CD14-positive monocyte (primary cell): ENCODE measurements around the gene VIPAS39. TPM values are rescaled to one million over a fixed set of nuclear protein-coding genes. Genes with fewer than 3 reads are reported as not detected.

ENCODE experiments used
- DNase-seq, 3 donors: peaks; one replicate each; pipeline ENCODE4 v3.0.0-alpha.2; 2011 to 2022
- H2AFZ ChIP-seq: 2 replicates; pipeline ENCODE4 v1.6.0; 2012; ENCODE audit warnings: mild to moderate bottlenecking, low read depth, low read length, inconsistent platforms; ENCODE audit not compliant: insufficient read depth, poor library complexity, severe bottlenecking
- H3K27ac ChIP-seq, 2 donors: 1 replicate in 1 of 2; 2 replicates in 1 of 2; pipeline ENCODE4 v1.5.1; 2012 to 2013; ENCODE audit warnings: low read length in 2 of 2, control low read depth in 1 of 2, inconsistent platforms in 1 of 2, low read depth in 1 of 2, mild to moderate bottlenecking in 1 of 2
- H3K27me3 ChIP-seq, 2 donors: one replicate each; pipeline versions ENCODE4 v1.6.0 to v1.6.1; 2011 to 2013; ENCODE audit warnings: low read length in 2 of 2; ENCODE audit not compliant: control insufficient read depth in 2 of 2, insufficient read depth in 2 of 2
- H3K36me3 ChIP-seq, 2 donors: replicated peaks in 1 of 2; 1 replicate in 1 of 2; 2 replicates in 1 of 2; pipeline versions ENCODE4 v1.5.1 to v1.6.1; 2012 to 2013; ENCODE audit warnings: low read length in 2 of 2, control low read depth in 1 of 2, inconsistent platforms in 1 of 2, mild to moderate bottlenecking in 1 of 2; ENCODE audit not compliant: insufficient read depth in 2 of 2, control insufficient read depth in 1 of 2
- H3K4me1 ChIP-seq, 2 donors: 1 replicate in 1 of 2; 2 replicates in 1 of 2; pipeline versions ENCODE4 v1.5.1 to v1.6.1; 2012 to 2013; ENCODE audit warnings: low read length in 2 of 2, control low read depth in 1 of 2, inconsistent platforms in 1 of 2, mild to moderate bottlenecking in 1 of 2, moderate library complexity in 1 of 2; ENCODE audit not compliant: insufficient read depth in 2 of 2, control insufficient read depth in 1 of 2
- H3K4me2 ChIP-seq: replicated peaks from 2 replicates; pipeline ENCODE3; 2012; ENCODE audit warnings: low read length, moderate library complexity, mild to moderate bottlenecking; ENCODE audit not compliant: poor library complexity, severe bottlenecking; ENCODE audit errors: extremely low read depth
- H3K4me3 ChIP-seq, 3 experiments: fragments of 200-600 bp in 1 of 3; sonication (generic) in 1 of 3; replicated peaks in 1 of 3; 1 replicate in 2 of 3; 2 replicates in 1 of 3; pipeline ENCODE4 v1.5.1; 2011 to 2013; ENCODE audit warnings: low read length in 3 of 3, mild to moderate bottlenecking in 3 of 3, control low read depth in 2 of 3, low read depth in 2 of 3, inconsistent platforms in 1 of 3, moderate library complexity in 1 of 3
- H3K79me2 ChIP-seq: 2 replicates; pipeline ENCODE4 v1.6.0; 2012; ENCODE audit warnings: mild to moderate bottlenecking, control low read depth, inconsistent platforms, low read length, moderate library complexity; ENCODE audit not compliant: insufficient read depth
- H3K9ac ChIP-seq: 2 replicates; pipeline ENCODE4 v1.6.0; 2017; ENCODE audit warnings: low read length, mild to moderate bottlenecking; ENCODE audit not compliant: insufficient read depth, poor library complexity, severe bottlenecking
- H3K9me3 ChIP-seq, 2 donors: replicated peaks in 1 of 2; 1 replicate in 1 of 2; 2 replicates in 1 of 2; pipeline versions ENCODE4 v1.5.1 to v1.6.1; 2012 to 2013; ENCODE audit warnings: low read length in 2 of 2, control low read depth in 1 of 2; ENCODE audit not compliant: control insufficient read depth in 1 of 2, insufficient read depth in 1 of 2
- H4K20me1 ChIP-seq: 2 replicates; pipeline ENCODE4 v1.6.0; 2012; ENCODE audit warnings: mild to moderate bottlenecking, low read length, control low read depth, moderate library complexity; ENCODE audit not compliant: insufficient read depth
- H3K27ac Mint-ChIP-seq, 7 donors: one replicate each; pipeline ENCODE4 v1.8.0; 2020; ENCODE audit warnings: mild to moderate bottlenecking in 7 of 7, mixed read lengths in 7 of 7, moderate library complexity in 6 of 7, inconsistent platforms in 2 of 7
- H3K27me3 Mint-ChIP-seq, 3 donors: one replicate each; pipeline ENCODE4 v1.8.0; 2021 to 2022; ENCODE audit warnings: low read depth in 3 of 3, mild to moderate bottlenecking in 3 of 3, mixed read lengths in 3 of 3, moderate library complexity in 3 of 3, inconsistent platforms in 1 of 3
- H3K36me3 Mint-ChIP-seq, 2 donors: one replicate each; pipeline ENCODE4 v1.8.0; 2020; ENCODE audit warnings: mixed read lengths in 2 of 2, inconsistent platforms in 1 of 2, mild to moderate bottlenecking in 1 of 2
- H3K4me1 Mint-ChIP-seq: one replicate; pipeline ENCODE4 v1.8.0; 2020; ENCODE audit warnings: mild to moderate bottlenecking, mixed read lengths
- H3K4me3 Mint-ChIP-seq, 2 donors: one replicate each; pipeline ENCODE4 v1.8.0; 2020; ENCODE audit warnings: mild to moderate bottlenecking in 2 of 2, mixed read lengths in 2 of 2, moderate library complexity in 1 of 2
- H3K9me3 Mint-ChIP-seq, 7 donors: one replicate each; pipeline ENCODE4 v1.8.0; 2020 to 2022; ENCODE audit warnings: mixed read lengths in 7 of 7, mild to moderate bottlenecking in 6 of 7, moderate library complexity in 6 of 7, inconsistent platforms in 2 of 7
- CTCF ChIP-seq: fragments of 200-600 bp; IDR thresholded peaks from one replicate; pipeline ENCODE4 v1.8.0; 2022; ENCODE audit warnings: antibody characterized with exemption, mild to moderate bottlenecking
- WGBS: methylation state at CpG from one replicate; pipeline ENCODE4 v1.1.5; 2013; ENCODE audit warnings: missing lambda C conversion rate; ENCODE audit not compliant: insufficient coverage; 5-methylcytosine and 5-hydroxymethylcytosine counted together
- intact Hi-C, 2 donors: fragments of 100-400 bp; cut with micrococcal nuclease; formaldehyde crosslinking; loops; one replicate each; pipeline versions ENCODE4 v1.15.0 to v1.15.1; 2023
- polyA minus RNA-seq: library from RNA; depleted of rRNA, polyadenylated mRNA; stranded (reverse); fragments of >200 nt; gene quantifications from 2 replicates; pipeline ENCODE4 v1.2.3, GENCODE V29; 2012
- polyA plus RNA-seq, 3 donors: library from polyadenylated mRNA; depleted of rRNA in 1 of 3; unstranded in 2 of 3; stranded (reverse) in 1 of 3; fragments of 300-500 nt in 2 of 3; fragments of >200 nt in 1 of 3; fragmentation: Illumina TruSeq in 2 of 3; gene quantifications; 1 replicate in 2 of 3; 2 replicates in 1 of 3; pipeline ENCODE4 v1.2.3, GENCODE V29; 2012 to 2021
- total RNA-seq, 12 experiments: library from RNA in 1 of 12; stranded (reverse) in 1 of 12; fragments of 120-200 nt in 1 of 12; gene quantifications; one replicate each; pipeline ENCODE4 v1.2.4 and lab custom pipeline; 2013 to 2026; ENCODE audit warnings: mixed read lengths in 6 of 12, inconsistent platforms in 1 of 12

Gene VIPAS39
- 20.6 TPM for total RNA-seq (2013)
- polyA plus RNA-seq (10 to 100 TPM in 2 of 3 donors, 1 to 10 TPM in 1; 8.1 to 17.8 (median 10.8) TPM), polyA minus RNA-seq (10.1 and 18.0 TPM in 2 replicates), total RNA-seq (lab: John Stamatoyannopoulos, UW) (8.1 to 22.5 (median 12.9) reads per million in 11 experiments)

GRCh38 chr14:77457522-77458248 is at the start of gene VIPAS39, which contains the start of gene AHSA1:
Gene VIPAS39, minus strand, starts transcription at chr14:77457601. Its CDS starts 3,499 bp downstream, at chr14:77454102.
Gene AHSA1, plus strand, starts transcription at chr14:77458093. Its CDS starts 97 bp downstream, at chr14:77458190.
- Histone ChIP-seq H3K4me3 (peak within 1 kb of the TSS; percentile 80 to 92 (median 87)), H3K9me3 (no peaks in the 10 kb centered on the region), H2AFZ (peak within 1 kb of the TSS; percentile 95), H3K36me3 (peaks cover 34 to 41% of the 10 kb centered on the region in 2 donors), H3K79me2 (peaks cover 61% of the 10 kb centered on the region), H3K4me2 (peak within 1 kb of the TSS; percentile 96), H3K9ac (peak within 1 kb of the TSS; percentile 80), H3K27ac (peak within 1 kb of the TSS; percentile 66 to 85), H4K20me1 (peaks cover 21% of the 10 kb centered on the region), H3K4me1 (peaks cover 19 to 31% of the 10 kb centered on the region in 2 donors), H3K27me3 (no peaks in the 10 kb centered on the region)
- H3K4me3 Mint-ChIP-seq: peak within 1 kb of the TSS; percentile 100
- 0% methylated on average over 38 of the region's 50 CpGs for WGBS
- TF ChIP-seq CTCF: no peak
- H3K4me1 Mint-ChIP-seq: peaks cover 25% of the 10 kb centered on the region
- intact Hi-C loops: loop anchor here (2.0 to 5.0 kb wide), 5 partner anchors 80 to 303 kb away; partner anchors contain the start of genes GSTZ1 (in 2 of the 2), POMT2 (in 2 of the 2), SAMD15 (in 2 of the 2) and TMED8 (in 2 of the 2)
- H3K27ac Mint-ChIP-seq: peak within 1 kb of the TSS; percentile 96 to 100 (median 99)
- peaks cover 37 to 41% of the 10 kb centered on the region in 2 donors for H3K36me3 Mint-ChIP-seq
- H3K9me3 Mint-ChIP-seq: peaks cover 0 to 2% (median 0%) of the 10 kb centered on the region in 7 donors
- H3K27me3 Mint-ChIP-seq: no peaks in the 10 kb centered on the region
- DNase-seq: peak; percentile 96 to 98 (median 97)

- H3K36me3 Mint-ChIP-seq: peaks cover 50 to 55% of the 10 kb centered on the region in 2 donors
- Histone ChIP-seq H3K9ac (no peak overlapping the region), H3K4me1 (no peaks in the 10 kb centered on the region), H2AFZ (no peak overlapping the region), H3K4me2 (no peak overlapping the region), H3K36me3 (peaks cover 36 to 53% of the 10 kb centered on the region in 2 donors), H3K9me3 (peaks cover 3 to 5% of the 10 kb centered on the region in 2 donors), H3K4me3 (no peak overlapping the region), H3K27ac (no peak overlapping the region), H4K20me1 (peaks cover 24% of the 10 kb centered on the region), H3K79me2 (no peaks in the 10 kb centered on the region), H3K27me3 (peaks cover 7 to 10% of the 10 kb centered on the region in 2 donors)
- no peak for TF ChIP-seq CTCF
- no peak overlapping the region for H3K4me3 Mint-ChIP-seq
- intact Hi-C loops: no loop called here
- WGBS: no CpG with 5 or more reads among the region's 4 CpGs
- DNase-seq: no peak
- no peak overlapping the region for H3K27ac Mint-ChIP-seq
- peaks cover 4 to 12% (median 6%) of the 10 kb centered on the region in 7 donors for H3K9me3 Mint-ChIP-seq
- no peaks in the 10 kb centered on the region for H3K4me1 Mint-ChIP-seq
- H3K27me3 Mint-ChIP-seq: peaks cover 15 to 18% (median 18%) of the 10 kb centered on the region in 3 donors
Observed at GRCh38 chr14:77505031-77505430, 47.6 kb upstream of the VIPAS39 start.
